ENCODE data around the gene PTPRJ.

DNA sequence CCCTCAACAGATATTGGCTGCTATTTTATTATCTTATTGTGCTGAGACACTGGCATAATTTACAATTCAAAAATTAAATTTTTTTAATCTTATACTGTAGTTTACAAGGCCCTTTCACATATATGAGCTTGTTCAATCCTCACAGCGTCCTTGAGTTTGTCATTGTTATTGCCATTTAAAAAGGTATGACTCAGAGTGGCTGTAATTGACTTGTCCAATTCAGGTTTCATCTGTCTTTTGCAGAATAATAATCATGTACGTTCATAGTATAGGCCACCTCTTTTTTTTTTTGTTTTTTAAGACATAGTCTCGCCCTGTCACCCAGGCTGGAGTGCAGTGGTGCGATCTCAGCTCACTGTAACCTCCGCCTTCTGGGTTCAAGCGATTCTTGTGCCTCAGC, 11.5 kb downstream of the PTPRJ start:
- TF ChIP-seq, protein P1, sequence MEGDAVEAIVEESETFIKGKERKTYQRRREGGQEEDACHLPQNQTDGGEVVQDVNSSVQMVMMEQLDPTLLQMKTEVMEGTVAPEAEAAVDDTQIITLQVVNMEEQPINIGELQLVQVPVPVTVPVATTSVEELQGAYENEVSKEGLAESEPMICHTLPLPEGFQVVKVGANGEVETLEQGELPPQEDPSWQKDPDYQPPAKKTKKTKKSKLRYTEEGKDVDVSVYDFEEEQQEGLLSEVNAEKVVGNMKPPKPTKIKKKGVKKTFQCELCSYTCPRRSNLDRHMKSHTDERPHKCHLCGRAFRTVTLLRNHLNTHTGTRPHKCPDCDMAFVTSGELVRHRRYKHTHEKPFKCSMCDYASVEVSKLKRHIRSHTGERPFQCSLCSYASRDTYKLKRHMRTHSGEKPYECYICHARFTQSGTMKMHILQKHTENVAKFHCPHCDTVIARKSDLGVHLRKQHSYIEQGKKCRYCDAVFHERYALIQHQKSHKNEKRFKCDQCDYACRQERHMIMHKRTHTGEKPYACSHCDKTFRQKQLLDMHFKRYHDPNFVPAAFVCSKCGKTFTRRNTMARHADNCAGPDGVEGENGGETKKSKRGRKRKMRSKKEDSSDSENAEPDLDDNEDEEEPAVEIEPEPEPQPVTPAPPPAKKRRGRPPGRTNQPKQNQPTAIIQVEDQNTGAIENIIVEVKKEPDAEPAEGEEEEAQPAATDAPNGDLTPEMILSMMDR (IDR thresholded peaks at IDR 0.05) = no peak
- TF ChIP-seq POLR2A (IDR thresholded peaks at IDR 0.05) = no peak
